ENCODE measurements around the gene HES7.
"Not testable (repeated sequence)": the region's sequence is repeated elsewhere in the genome, so short reads cannot be mapped to it uniquely, and the experiment has no call there.

Gene HES7

DNA sequence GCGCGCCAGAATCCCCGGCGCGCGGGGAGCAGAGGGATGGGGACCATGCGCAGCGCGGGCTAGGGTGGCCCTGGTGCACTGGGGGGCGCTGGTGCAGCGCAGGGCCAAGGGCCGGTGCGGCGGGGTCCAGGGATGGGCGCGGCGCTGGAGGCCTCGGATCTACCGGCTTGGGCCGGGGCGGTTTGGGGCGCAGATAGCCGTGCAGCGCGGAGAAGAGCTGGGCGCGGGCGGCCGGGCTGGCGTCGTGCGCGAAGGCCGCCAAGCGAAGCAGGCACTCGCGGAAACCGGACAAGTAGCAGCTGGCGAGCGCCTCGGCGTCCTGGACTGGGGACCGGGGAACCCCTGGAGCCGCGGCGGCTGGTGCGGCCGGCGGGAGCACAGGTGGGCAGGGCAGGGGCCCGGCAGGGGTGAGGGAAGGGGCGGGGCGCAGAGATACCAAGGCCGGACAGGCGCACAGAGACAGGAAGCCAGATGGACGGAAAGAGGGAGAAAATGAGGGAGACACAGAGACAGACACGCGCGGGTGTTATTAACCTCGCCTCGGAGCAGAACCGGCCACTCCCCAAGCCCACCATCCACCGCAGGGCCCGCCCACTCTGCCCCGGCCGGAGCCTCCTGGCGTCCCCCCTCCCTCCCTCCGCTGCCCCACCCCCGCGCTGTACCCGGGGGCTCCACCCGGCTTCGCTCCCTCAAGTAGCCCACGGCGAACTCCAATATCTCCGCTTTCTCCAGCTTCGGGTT, 2.1 kb downstream of the HES7 start:
- no peak for DNase-seq

DNA sequence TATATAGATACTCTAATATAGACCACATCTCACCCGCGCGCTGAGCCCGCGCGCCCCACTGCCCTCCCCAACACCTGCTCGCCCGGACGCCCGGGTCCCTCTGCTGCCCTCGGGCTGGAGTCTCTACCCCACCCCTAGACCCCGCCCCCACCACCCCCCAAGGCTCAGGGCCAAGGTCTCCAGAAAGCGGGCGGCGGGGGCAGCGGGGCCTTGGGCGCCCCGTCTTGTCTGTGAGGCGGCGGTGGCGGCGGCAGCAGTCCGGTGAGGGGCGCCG, 2.6 kb downstream of the HES7 start:
- DNase-seq = no peak

DNA sequence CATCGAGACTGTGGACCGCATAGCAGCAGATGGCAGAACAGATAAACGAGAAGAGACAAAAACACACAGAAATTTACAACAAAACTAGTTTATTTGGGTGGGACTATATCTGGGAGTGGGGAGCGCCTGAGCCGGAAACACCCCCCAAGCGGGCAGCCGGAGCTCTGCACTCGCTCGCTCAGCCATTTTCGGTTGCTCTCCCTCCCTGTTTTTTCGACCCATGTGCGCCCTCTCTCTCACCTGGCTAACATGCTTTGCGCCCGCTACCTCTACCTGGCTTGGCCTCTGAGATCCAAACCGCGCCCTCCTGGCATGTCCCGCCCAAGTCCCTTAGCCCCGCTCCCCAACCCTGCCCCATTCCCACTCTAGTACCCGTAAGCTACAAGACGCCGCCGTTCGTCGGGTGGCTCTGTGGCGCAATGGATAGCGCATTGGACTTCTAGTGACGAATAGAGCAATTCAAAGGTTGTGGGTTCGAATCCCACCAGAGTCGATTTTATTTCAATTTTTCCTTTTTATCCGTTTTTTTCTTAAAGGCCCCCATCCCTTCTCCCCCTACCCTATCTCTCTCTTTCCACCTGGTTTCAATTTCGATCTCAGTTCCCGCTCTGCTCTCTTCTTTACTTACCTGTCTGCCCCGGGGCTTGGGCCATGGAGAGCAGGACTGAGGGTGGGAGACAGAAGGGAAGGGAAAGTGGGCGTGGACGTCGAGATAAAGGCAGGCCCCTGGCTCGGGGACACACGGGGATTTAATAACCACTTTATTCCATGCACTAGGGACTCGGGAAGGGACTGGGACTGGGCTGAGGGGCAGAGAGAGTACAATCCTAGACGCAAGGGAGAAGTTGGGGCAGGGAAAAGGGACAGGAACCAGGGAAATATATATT, 3.1 kb downstream of the HES7 start:
- DNase-seq = no peak

DNA sequence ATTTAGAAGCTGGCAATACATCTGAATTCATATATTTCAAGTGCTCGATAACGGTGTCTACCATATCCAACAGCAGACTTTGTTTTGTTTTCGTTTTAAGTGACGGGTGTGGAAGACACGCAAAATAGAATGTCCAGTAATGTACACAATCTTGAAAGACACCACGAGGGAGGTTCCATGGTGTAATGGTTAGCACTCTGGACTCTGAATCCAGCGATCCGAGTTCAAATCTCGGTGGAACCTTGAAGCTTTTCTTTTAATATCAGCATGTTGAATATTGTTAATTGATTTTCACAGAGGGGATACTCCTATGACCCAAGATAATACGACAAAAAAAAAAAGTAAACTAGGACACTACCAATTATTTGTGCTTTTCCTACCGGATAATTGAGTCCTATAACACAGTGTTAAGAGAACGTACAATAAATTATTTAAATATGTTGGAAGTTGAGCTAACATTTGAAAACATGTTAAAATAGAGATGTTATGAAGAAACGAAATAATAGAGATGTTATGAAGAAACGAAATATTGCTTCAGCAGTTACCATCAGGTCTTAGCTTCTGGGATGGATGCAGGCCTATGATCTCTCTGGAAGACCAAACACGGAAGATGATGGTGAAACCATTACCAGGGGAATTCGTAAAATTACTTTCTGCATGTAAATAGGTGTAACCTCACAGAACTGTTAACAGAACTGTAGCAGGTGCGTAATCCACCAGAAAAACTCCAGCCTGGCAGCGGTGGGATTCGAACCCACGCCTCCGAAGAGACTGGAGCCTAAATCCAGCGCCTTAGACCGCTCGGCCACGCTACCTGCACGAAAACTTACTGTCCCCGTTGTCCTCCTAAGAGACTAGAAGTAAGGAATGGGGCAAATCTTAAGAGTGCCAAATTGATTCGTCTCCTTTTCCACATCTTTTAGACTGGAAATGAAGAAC, 4.1 kb downstream of the HES7 start:
- DNase-seq = no peak

DNA sequence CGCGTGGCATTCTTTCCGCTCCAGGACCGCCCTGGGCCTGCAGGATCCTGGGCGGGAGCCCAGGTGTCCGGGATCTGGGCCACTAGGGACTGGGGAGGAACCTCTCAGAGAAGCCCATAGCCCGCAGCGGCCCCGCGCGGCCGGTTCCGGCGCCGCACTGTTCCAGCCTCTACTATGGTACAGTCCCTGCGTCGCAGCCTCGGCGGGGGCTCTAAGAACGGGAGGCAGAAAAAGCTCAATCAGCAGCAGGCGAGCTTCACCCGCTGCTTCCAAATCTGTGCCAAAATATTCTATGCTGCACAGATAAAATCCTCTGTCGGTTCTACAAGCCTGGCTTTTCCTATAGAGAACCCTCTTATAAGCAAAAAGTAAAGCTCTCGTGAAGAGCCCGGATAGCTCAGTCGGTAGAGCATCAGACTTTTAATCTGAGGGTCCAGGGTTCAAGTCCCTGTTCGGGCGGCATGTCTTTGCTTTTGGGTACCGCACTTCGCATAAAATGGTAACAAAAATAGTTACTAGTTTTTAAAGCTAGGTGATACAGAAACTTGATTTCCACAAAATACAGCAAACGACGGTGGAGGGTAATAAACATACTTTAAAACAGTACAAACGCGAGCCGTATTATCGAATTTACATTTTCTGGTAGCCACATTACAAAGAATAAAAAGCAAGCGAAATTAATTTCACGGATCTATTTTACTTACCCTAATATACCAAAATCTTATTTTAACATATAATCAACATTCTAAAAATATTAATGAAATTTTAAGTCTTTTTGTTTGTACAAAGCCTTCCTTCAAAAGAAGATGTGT, 4.9 kb downstream of the HES7 start:
- DNase-seq = peak; percentile 78

DNA sequence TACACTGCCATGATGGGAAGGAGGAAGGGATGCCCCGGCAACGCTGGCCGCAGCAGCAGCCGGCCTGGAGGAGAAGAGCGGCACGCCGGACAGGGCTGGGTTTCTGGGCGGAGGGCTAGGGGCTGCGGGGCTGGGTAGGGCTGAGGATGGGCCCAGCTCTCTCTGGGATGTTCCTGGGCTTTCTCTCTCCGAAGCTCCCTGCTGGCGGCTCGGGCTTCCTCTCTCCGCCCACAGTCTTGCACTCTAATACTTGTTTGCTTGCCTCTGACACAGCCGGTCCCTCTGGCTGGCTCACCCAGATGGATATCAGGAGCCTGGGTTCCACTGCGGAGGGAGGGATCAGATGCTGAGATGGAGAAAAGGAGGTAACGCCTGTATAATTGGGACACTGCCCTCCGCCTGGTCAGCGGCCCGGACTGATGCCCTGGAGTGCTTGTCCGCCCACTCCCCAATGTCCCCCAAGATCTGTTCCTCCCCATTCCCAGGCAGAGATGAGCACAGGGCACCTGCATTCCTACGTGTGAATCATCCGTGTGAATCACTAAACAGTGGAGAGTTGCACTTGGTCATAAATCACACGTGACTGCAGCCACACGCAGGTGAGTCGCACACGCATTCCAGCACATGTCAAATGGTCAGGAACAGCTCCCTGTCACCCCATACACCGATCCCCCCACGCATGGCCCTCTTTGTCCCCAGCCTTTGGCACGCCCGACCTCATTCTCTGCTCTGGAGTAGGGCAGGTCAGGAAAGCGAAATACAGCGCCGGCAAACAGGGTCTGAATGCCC, 5.7 kb downstream of the HES7 start, which contains the start of gene ALOXE3:
ALOXE3 (minus strand) TSS at position 535 of the 789 bp plus-strand sequence; CDS start at position 11, 524 bp downstream.
- DNase-seq = no peak

DNA sequence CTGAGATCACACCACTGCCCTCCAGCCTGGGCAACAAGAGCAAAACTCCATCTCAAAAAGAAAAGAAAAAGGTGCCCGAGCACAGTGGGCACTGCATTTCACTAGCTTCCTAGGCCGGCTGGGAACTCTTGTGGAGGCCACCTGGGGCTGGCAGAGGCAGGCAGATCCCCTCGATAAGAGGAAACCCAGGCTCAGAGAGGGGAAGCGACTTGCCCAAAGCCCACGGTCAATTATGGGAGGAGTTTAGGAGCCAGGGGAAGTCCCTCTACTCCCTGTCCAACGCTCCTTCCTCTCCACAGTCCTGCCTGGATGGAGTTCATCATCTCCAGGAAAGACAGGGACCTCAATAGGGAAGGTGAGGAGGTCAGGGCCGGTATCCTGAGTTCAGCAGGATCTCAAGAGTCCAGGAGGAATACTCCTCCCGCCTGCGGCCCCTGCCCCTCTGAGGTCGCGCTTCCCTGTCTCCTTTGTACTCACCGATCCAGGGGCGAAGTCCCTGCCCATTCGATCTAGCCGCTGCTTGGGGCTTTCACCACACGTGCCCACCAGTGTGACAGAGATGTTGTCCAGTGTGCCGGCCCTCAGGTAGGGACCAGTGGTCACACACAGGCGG, 6.4 kb downstream of the HES7 start:
- DNase-seq = no peak

DNA sequence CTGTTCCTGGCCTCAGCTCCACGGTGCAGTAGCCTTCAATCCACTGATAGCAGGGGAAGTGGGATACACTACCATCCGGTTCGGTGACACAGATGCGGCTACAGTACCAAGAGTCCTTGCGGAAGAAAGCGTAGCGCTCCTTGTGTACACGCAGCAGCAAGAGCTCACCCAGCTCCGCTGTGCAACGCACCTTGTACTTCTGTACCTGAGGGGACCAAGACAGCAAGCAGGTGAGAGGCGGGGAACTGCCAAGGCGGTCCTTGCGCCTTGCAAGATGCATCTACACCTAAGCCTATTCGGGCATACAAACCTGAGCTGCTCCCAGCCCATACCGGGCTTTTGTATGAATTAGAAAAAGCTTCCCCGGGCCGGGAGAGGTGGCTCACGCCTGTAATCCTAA, 7.1 kb downstream of the HES7 start:
- DNase-seq = no peak

DNA sequence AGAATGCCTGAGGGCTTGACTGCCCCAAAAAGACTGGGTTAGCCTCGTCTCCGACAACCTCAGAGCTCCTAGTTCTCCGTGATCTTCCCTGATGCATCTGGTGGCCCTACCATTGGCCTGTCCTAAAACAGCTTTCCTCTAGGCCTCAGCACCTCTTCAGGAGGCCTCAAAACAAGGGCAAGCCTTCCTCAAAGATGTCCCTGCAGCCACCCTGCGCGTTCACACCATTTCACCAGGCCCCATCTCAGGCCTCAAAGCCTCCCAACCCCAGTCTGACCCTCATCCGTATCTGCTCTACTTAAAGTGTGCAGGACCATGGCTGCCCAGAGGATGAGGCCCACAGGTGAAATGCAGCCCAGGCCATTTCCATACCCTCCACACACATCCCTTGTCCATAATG, 13.0 kb downstream of the HES7 start:
- no peak for DNase-seq

DNA sequence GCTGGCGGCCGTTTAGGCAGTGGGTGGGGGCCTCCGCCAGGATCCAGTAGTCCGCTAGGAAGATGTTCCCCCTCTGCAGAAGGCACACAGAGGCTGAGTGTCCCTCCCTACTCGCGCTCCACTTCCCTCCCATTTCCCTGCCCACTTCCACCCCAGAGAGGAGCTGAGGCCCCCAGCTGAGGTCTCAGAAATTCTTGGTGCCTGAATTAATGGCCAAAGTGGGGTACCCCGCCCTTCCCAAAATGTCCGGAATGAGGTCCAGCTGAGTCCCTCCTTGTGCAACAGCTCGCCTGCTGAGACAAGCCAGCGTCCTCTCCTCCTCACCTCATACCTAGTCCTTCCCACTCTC, 13.5 kb downstream of the HES7 start:
- DNase-seq = no peak

DNA sequence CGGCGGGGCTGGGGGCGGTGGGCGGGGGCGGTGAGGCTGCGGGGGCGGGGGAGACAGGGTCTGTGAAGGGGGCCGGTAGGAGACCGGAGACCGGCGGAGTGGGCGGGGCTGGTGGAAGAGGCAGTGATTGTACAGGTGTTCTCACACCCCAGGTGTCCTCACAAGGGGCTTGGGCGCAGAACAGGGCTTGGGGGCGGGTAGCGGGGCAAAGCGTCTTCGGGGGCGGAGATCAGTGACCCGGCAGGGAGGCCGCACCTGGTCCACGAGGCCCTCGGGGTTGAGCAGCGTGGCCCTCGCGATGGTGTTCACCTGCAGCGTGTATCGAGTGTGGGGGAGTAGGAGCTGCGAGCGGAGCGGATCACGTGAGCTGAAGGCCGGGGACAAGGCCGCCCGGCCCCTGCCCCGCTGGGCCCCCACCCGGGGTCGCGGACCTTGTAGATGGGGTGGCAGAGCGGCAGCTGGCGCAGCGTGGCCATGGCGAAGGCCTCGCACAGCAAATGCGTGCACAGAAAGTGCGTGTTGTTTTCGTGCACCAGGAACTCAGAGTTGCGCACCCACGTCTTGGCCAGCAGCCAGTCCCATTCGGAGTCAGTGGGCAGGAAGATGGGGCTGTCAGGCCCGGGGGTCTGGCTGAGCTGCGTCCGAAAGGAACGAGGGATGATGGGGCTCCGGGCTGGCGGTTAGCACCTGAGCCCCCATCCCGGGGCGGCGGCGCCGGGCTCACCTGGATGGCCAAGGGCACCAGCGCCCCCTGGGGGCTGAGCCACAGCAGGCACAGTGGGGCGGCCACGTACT, 14.0 kb downstream of the HES7 start:
- no peak for DNase-seq

DNA sequence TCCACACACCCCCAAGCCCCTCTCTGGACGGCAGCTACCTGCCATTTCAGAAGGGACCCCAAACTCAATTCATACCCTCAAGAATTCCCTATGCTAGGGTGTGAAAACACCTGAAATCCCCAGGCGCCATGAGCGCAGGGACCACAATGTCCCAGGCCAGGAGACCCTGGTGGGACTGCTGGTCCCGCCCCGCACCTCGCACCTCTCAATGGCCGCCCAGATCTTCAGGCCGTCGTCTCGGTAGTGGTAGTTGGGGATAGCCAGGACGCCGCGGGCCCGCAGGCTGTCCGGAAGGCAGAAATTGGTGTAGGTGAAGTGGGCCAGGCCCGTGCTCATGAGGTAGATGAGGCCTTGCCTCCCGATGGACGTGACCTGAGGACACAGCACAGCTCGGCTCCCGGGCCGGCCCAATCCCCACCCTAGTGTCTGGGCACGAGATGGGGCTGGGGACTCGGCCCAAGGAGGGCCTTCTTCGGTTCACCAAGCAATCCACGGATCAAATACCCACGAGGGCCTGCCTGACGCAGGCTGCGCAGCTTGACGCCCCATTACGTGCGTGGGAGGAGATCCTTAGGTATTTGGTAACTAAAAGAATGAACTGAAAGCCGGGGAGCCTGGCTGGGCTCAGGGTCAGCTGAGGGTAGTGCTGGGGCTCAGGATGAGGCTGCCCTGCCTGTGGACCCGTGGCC, 14.8 kb downstream of the HES7 start:
- no peak for DNase-seq

DNA sequence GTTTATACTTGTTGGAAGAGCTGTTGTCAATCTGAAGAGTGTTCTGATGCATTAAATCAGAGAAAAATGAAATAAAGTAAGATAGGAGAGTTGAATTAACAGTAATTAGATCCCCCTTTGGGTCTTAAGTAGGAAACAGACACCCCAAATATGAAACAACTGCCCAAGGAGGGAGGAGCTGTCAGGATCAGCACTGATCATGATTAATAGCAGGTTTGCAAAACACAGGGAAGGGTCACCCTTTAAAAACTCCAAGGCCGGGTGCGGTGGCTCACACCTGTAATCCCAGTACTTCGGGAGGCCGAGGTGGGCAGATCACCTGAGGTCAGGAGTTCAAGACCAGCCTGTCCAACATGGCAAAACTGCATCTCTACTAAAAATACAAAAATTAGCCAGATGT, 16.9 kb downstream of the HES7 start:
- DNase-seq = not testable (repeated sequence)

DNA sequence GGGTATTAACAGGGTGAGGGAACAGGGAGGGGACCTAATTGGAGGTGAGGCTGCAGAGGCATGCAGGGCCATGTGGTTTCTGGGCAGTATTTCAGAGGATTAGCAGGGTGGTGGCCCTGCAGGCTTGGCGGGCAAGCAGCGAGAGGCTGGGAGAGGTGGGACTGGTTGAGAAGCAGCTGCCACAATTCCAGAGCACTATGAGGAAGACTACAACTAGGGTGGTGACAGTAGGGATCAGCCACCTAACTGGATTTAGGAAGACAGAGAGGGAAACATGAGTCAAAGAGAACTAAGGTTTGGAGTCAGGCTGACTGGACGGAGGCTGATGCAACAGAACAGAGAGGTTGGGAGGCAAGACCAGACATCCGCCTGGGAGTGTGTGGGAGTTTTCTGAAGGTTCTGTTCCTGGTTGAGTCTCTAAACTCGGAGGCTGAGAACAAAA, 17.9 kb downstream of the HES7 start:
- DNase-seq = no peak

DNA sequence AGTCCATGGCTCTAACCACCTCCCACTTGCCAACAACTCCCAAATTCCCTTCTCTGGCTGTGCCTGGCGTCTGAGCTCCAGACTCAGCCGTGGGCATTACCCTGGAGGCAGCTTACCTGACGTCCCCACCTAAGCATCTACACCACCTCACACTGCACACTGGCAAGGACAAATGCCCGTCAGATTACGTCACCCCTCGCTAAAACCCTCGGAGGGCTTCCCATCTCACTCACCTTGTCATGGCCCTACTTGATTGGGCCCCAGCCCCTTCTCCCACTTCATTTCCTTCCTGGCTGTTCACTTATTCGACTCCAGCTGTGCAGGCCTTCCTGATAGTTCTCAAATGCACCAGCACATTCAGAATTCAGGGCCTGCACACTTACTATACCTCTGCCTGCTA, 19.0 kb downstream of the HES7 start:
- no peak for DNase-seq

DNA sequence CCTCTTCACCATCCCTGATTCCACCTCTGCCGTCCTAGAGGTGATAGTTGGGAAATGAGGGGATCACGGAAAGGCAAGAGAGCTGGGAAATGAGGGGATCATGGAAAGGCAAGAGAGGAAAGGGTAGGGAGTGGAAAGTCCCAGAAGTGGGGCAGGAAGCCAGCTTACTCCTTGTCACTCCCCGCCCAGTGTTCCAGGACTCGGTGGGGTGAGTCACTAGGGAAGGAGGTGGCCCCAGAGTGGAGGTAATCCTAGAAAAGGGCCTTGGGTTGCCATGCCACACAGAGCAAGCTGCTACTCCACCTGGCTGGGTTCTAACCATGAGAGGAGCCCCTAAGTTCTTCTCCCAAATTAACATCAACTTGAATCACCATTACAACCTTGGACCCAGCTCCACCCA, 20.4 kb downstream of the HES7 start:
- DNase-seq = no peak

DNA sequence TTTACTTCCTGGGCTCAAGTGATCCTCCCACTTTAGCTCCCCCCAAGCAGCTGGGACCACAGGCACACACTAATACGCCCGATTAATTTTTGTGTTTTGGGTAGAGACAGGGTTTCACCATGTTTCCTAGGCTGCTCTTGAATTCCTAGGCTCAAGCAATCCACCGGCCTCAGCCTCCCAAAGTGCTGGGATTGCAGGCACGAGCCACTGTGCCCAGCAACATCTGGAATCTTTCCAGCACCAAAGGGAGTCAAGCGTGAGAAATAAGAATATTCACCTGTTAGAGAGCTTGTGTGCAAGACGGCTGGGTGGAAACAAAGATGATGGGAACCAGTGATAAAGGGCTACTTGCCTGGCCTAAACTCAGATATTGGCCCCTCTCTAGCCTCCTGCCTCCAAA, 22.2 kb downstream of the HES7 start:
- DNase-seq = no peak

DNA sequence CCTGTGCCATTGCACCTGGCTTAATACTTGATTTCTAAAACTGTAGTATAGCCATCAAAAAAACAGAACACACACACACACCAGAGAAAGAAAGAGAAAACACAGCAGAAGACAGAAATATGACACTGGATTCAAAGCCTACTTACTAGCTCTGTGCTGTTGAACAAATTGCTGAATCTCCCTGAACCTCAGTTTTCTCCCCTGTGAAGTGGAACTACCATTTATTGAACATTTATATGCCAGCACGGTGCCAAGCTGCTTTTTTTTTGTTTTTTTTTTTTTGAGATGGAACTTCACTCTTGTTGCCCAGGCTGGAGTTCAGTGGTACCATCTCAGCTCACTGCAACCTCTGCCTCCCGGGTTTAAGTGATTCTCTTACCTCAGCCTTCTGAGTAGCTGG, 23.1 kb downstream of the HES7 start:
- DNase-seq = no peak

DNA sequence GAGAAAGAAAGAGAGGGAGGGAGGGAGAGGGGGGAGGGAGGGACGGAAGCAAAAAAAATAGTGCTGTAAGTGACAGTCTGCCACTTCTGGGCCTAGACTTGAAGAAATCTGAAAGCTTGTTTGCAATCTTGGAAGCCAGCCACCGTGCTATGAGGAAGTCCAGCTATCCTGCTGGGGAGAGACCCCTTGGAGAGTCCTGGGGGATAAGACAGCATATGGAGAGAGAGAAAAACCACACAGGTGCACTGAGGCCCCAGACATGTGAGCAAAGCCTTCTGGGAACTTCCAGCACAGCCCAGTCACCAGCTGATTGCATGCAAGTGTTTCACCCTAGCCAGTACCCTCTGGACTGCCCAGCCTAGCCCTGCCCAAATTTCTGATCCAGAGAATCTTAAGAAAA, 23.8 kb downstream of the HES7 start:
- no peak for DNase-seq

DNA sequence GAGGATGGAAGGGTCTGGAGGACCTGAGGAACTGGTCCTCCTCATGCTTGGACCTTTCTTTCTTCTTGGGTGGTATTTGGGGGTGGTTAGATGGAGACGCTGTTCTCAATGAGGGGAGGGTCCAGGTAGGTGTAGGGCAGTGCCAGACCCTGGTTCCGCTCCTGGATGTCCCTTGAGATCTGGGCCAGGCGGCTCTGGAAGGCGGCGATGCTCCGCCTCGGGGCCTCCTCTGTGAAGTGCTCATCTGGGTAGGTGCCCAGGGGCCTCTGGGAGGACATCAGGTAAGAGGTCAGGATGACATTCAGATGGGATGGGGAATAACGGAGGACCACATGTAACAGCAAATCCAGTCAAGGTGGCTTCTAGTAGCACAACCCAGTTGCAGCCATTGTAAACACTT, 27.4 kb downstream of the HES7 start:
- DNase-seq = no peak
